HG02885 (cell line): Measurements from ENCODE around the gene SMIM35.
"Not testable (repeated sequence)": the region's sequence is repeated elsewhere in the genome, so short reads cannot be mapped to it uniquely, and the experiment has no call there.

Experiments
- ATAC-seq: cut with Tn5 transposase; IDR thresholded peaks from one replicate; pipeline ENCODE4 v1.9.1; 2021; ENCODE audit warnings: mild to moderate bottlenecking; ENCODE audit not compliant: unreplicated experiment, poor library complexity

Gene SMIM35

DNA sequence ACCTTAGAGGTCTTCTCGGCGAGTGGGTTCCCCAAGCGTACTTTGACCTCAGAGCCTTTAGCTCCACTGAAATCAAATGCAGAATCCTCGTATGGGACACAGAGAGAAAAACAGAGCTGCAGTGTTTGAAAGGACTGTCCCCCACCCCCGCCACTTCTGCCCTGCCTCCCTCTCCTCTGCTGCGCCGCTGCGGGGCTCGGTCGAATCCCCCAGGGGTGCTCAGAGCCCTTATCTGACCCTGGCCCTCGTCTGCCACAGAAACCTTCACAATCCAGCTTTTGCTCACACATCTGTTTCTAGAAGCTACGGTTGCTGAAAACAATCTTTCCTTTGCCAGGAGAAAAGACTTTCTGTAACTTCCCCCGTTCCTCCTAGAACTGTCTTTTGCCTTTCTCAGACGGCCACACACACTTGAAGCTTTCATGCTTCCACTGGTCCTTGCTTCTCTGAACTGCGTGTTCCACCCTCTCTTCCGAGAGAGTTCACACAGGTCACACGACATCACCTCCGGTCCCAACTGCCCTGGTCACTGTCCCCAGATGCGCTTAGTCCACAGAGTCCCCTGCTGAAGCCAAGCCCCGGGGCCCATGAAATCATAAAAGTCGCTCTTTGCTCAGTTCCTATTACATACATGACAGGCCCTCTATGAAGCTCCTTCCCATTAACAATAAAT lies 3.7 kb downstream of the SMIM35 start:
- ATAC-seq = no peak

DNA sequence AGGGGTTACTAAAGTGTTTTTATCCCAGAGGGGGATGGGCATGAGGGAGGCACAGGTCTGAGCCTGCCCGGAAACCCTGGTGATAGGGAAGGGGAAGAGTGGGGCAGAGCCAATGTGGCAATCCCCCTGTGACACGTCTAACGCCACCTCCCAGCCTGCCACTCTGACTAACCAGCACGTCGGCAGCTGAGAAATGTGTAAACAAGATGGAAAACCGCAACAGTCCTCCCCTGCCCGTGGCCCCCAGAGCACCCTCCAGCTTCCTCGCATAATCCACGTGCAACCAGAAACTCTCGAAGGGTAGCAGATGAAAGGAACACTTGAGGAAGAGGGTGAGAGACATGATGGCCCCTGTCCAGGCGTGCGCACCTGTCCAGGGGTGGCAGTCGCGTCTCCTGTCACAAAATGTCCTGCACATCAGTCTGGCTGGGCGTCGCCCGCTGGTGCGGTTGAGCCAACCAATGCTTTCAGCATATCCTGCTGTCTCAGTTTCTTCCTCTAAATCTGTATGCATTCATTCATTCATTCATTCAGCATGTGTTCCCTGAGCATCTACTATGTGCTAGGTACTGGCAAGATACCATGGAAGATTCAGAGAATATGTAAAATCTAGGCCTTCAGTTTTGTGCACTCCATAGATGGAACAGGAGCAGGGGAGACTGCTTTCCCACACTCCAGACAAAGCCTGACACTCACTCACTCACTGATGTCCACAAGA lies 5.4 kb downstream of the SMIM35 start:
- no peak for ATAC-seq

DNA sequence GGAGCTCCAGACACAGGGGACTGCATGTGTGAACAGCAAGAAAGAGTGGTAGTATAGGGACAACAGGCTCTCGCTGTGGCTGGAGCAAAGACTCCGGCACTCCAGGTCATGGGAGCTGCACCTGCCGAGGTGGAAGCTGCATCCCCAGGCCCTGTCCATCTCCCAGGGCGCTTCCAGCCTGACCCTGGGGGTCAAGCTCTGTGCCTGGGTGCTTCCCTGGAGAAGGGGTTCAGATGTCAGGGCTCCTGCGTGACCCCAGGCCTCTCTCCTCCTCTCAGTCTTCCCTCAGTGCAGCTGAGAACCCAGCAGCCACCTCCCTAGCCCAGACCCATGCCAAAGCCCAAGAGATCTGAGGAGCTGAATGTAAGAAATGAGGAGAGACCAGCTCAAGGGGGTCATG lies 6.5 kb downstream of the SMIM35 start:
- no peak for ATAC-seq

DNA sequence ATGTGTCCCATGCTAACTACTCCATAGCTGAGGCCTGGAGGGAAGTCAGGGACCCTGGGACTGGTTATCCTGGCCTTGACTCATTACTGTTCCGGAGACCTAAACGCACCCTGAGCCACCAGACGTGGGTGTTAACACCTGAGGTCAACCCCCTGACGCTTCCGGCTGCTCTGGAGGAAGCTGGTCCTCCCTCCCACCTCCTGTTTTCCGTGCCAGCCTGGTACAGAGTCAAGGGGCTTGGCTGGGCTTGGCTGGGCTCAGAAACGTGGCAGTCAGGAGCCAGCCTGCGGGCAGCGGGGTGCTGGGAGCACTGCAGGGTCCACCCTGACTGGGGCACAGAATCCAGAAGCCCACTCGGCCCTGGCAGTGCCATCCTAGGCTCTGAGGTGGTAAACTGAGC lies 7.3 kb downstream of the SMIM35 start:
- no peak for ATAC-seq

DNA sequence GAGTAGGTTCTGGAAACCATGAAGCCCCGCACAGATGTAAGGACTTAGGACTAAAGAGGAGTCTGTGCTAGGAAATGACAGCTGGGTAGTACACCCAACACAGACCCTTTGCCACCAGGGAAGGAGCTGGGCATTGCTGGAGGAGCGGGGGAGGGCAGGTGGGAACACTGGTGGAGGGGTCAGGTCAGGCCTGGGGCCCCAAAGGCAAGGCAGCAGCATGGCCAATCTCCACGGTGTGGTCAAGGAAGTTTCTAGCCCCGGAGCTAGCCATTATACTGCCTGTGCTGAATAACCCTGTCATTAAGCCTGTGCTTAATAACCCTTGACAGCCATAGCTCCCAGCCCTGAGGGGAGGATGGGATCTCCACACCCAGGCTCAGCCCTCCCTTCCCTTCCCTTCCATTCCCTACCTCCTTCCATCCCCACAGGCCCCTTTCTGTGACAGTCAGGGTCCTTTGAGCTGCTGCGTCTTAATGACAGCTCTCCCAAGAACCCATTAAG lies 7.8 kb downstream of the SMIM35 start:
- ATAC-seq = no peak

DNA sequence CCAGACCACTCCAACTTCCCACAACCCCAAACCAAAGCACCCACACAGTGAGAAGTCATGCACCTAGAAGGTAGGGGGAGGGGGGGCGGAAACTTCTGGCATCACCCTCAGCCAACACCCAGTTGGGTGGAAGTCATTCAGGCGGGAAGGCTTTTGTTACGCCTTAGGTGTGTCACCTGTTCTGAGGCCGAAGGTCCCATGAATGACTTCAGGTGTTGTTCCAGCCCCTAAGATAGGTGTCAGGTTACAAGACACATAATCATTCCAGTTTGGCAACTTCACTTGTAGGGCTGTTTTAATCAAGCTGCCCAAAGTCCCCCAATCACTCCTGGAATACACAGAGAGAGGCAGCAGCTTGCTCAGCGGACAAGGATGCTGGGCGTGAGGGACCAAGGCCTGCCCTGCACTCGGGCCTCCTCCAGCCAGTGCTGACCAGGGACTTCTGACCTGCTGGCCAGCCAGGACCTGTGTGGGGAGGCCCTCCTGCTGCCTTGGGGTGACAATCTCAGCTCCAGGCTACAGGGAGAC lies 9.9 kb downstream of the SMIM35 start, which contains the start of gene TMPRSS4:
Gene TMPRSS4, plus strand, starts transcription at position 325 of the 528 bp plus-strand sequence. CDS start 225 bp downstream, outside the sequence.
- no peak for ATAC-seq

DNA sequence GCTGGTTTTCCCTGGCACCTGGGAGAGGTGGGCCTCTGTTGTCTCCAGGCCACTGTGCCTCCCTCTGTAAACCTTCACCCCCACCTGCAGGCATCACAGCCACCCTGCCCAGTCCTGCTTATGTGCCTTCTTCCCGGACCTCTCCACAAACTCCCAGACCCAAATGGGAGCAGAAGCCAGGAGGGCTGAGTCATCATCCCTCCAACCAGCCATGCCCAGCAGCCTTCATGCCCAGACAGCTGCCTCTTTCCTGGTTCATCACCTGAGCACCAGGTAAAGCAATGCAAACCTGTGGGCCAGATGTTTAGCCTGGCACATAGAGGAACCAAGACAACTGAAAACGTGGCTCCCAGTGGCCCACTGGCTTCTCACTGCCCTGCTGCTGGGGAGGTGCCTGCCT lies 12.0 kb downstream of the SMIM35 start:
- ATAC-seq = no peak

DNA sequence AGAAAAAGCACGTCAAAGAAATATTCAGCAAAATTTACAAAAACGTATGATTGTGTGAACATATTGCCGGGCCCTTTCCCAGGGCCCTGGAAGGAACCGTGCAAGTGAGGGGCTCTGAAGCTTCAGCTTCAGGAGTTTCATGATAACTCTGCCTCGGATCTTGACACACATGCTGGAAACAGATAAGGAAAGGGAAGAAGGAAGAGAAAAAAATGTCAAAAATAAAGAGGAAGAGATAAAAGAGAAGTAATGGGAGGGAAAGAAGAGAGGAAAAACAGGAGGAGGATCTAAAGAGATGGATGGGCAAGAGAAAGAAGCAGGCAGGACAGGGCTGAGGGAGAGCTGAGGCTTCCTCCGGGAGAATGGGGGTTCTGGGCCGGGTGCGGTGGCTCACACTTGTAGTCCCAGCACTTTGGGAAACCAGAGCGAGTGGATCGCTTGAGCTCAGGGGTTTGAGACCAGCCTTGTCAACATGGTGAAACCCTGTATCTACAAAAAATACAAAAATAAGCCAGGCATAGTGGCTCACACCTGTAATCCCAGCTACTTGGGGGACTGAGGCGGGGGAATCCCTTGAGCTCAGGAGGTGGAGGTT lies 12.6 kb downstream of the SMIM35 start:
- ATAC-seq = no peak

DNA sequence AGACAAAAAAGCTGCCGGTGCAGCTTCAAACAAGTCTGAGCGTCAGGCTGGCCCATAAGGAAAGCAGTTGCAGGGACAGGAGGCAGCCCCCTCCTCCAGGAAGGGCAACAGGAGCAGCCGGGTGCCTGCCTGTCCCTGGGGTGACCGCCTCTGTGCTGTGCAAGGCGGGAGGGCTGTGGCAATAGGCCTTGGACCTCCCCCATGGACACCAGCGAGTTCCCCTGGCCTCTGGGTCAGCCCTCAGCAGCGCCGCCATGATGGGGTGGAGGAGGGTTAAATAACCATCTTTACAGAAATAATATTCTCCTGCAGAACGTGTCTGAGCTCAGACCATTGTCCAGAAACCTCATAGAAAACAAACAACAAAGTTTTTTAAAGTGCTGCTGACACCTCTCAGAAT lies 13.2 kb downstream of the SMIM35 start:
- ATAC-seq = no peak

DNA sequence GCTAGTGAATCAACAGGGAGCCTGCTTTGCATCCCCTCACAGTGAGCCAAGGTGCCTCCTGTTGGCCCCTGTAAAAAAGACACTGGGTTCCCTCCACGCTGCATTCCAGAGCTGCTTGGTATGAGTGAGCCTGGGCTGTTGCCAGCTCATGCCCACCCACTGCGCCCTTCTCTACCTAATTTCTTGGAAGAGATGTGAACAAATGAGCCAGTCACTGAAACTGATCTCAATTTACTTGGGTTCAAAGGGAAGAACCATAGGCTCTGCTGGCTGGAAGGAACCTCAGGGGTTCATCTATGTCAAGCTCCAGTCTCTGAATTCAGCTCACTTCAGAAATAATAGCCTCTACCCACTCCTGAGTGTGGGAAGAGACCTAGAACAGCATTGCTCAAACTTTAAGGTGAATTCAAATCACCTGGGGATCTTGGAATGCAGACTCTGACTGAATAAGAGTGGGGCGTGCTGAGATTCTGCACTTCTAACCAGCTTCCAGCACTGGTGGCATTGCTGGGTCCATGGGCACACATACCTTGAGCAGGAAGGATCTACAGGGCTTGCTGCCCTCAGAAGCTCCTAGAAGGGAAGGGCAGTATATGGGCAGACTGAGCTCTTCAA lies 15.2 kb downstream of the SMIM35 start:
- ATAC-seq = no peak

DNA sequence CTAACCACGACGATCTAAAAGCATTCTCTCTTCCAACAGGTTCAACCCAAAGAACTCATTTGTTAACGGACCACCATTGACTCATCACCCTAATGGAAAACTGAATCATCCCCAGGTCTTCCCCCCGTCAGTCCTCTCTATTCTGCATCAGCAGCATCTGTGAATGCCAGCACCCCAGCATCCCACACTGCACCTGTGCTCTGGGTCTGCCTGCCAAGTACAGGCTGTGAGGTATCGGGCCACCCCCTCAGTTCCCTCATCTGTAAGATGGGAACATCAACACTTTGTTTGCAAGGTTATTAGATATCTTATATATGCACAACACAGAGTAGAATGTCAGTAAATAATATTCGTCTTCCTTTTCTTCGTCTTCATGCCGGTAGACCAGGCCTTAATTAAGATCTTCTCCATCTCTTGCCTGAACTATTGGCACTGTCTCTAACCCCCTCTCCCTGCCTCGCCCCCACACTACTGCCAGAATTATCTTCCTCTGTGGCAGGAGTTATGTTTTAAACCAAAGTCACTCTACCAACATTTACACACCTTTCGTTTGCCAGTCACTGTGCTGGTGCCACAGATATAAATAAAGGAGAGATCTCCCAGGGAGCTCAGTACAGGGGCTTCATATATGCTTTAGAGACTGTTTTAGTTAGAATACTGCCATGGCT lies 17.7 kb downstream of the SMIM35 start:
- no peak for ATAC-seq

DNA sequence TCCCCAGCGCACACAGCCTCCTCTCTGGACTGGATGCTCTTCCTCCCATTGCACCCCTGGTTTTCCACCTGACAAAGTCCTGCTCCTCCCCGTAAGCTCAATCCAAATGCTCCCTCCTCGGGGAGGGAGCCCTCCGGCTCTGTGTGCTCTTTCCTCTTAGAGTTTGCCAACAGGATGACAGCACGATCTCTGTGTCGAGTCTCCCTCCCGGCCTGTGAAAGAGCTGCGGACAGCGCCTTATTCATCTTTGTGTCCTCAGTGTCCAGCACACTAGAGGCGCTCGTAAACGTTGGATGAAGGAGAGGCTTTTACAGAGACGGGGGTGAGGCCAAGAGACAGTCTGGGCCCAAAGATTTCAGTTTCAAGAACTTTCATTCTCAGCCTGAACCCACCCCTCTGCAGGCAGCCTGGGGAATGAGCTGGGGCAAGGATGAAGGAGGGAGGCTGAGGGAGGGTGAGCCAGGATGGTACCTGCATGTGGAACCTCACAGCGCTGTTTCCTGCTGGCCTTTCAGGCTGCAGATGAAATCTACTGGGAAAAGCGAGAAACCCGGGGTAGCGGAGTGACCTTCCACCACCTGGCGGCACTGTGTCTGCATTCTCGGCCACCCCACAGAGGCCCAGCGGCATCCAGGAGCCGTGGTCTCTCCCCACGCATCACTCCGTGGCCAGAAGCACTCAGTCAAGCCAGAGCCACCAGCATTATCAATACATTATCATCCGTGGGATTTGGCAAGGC lies 18.4 kb downstream of the SMIM35 start:
- no peak for ATAC-seq

DNA sequence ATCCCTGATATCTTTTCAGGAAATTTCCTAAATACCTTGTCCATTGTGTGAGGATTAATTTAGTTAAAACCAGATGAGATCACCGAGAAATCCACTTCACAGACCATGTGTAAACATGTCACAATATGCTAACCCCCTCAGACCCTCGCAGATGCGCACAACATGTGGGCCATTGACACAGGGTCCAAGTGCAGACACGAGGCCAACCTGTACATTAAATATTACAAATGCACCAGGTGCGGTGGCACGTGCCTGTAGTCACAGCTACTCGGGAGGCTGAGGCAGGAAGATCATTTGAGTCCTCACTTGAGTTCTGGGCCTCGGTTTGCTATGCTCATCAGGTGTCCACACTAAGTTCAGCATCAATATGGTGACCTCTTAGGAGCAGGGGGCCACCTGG lies 19.8 kb downstream of the SMIM35 start:
- no peak for ATAC-seq

DNA sequence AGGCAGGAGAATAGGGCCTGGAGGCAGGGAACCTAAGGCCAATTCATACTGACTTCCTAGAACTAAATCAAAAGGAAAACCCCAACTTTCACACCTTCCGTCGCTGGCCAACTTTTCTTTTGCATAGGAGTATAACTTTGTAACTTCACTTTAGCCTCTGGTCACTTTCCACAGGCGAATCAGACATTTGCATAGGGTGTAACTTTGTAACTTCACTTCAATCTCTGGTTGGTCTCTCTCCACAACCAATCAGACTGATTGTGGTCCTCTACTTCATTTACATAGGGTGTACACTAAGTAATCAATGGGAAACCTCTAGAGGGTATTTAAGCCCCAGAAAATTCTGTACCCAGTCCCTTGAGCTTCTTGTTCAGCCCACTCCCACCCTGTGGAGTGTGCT lies 21.4 kb downstream of the SMIM35 start:
- no peak for ATAC-seq

DNA sequence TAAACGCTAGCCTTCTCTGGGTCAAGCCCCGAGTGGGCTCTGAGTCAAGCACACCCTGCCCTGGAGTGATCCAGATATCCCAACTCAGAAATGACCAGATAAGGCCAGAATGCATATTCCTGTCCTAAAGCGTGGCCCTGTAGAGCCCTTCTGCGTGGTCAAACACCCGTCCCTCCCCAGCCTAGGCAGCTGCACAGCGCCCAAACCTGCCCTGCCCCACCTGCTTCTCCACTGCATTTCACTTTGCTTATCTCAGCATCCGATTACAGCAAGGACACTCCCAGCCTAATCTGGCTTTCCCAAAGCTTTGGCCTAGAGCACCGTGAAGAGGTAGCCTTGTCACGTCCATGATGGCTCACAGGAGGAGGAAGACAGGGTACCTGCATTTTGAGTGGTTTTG lies 21.8 kb downstream of the SMIM35 start:
- no peak for ATAC-seq

DNA sequence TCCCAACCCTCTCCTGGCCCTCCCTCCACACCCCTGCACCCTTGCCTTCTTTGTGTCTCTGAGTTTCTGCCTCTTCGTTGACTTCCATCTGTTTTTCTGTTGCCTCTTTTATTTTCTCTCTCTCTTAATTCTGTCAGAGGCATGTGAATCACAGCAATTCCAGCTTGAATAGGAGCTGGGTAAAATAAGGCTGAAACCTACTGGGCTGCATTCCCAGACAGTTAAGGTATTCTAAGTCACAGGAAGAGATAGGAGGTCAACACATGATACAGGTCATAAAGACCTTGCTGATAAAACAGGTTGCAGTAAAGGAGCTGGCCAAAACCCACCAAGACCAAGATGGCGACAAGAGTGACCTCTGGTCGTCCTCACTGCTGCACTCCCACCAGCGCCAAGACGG lies 24.1 kb downstream of the SMIM35 start:
- not testable (repeated sequence) for ATAC-seq

DNA sequence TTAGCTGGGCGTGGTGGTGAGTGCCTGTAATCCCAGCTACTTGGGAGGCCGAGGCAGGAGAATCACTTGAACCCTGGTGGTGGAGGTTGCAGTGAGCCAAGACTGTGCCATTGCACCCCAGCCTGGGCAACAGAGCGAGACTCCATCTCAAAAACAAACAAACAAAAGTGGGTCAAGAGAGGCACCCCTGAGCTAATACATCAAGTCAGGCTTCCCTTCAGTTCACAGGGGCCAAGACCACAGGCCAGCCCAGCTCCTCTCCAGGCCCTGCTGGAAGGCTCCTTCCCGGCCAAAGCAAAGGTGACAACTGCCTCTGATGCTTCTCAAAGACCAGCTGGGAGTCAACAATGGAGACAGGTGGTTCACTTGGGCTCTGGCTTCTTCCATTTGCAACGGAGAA lies 24.6 kb downstream of the SMIM35 start:
- ATAC-seq = not testable (repeated sequence)

DNA sequence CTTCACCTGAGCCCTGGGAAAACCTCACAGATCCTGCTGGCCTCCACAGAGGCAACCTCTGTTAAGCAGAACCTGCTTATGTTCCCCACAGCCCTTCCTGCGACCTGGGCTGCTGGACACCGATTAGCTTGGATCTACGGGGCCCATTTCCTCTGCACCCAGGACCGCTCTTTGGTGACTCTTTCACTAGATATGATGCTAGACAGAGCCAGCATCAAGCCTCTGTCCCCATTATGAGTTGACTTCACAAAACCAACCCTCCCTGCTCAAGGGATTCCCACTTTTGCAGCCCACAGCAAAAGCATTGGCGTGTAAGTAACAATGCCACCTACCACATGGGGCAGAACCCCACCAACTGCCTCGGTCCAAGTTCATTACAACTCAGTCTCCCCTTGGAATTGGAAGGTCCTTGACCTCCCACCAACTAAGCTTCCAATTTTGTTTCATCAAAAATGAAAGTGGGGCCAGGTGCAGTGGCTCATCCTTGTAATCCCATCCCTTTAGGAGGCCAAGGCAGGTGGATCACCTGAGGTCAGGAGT lies 25.1 kb downstream of the SMIM35 start:
- ATAC-seq = no peak

DNA sequence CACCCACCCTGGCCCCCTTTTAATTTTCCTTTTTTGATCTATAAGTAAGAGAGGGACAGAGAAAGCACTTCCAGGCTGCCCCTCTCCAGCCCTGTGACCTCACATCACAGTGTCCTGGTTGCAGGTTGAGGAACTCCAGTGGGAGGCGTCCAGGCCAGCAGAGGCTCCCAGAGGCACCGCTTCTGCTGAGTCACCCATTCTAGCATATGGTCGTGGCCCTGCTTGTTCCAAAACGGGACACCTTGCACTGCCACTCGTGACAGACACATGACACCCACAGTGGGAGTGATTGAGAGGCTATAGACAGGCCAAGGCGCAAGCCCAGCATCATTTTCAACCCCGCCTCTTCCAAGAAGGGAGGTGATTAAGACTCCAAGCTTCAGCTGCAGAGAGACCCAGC lies 25.9 kb downstream of the SMIM35 start:
- no peak for ATAC-seq
